ENCODE results near the gene NPAS3.

GRCh38 chr14:33568935-33569579, 630.4 kb downstream of the NPAS3 start:
- TF ChIP-seq GATA2 (IDR thresholded peaks at IDR 0.05; ENCODE audit: low read depth, low read length): no peak
- no peak for TF ChIP-seq GATA3 (IDR thresholded peaks at IDR 0.05; ENCODE audit: low read depth, low read length)
